NCI-H1092 treated with DMSO at 0.1 percent for 48 hours (cell line): ENCODE measurements around the gene FBLN1.
"Not testable (repeated sequence)": the region's sequence is repeated elsewhere in the genome, so short reads cannot be mapped to it uniquely, and the experiment has no call there.

Experiments
- DNase-seq: peaks from one replicate; lab custom pipeline; 2025; lab: John Stamatoyannopoulos, UW

The FBLN1 gene

GRCh38 chr22:45476814-45477213, 25.9 kb upstream of the FBLN1 start:
- no peak for DNase-seq

- no peak for DNase-seq
Measured at GRCh38 chr22:45477366-45478107, 25.1 kb upstream of the FBLN1 start.

- DNase-seq: no peak
Measured at GRCh38 chr22:45478108-45478771, 24.4 kb upstream of the FBLN1 start.

GRCh38 chr22:45480717-45481116, 22.0 kb upstream of the FBLN1 start:
- DNase-seq: no peak

GRCh38 chr22:45481661-45482060, 21.0 kb upstream of the FBLN1 start:
- no peak for DNase-seq

GRCh38 chr22:45482169-45482568, 20.5 kb upstream of the FBLN1 start:
- DNase-seq: no peak

- no peak for DNase-seq
Measured at GRCh38 chr22:45483319-45483718, 19.4 kb upstream of the FBLN1 start.

GRCh38 chr22:45483918-45484499, 18.7 kb upstream of the FBLN1 start:
- no peak for DNase-seq

- DNase-seq: no peak
Measured at GRCh38 chr22:45484742-45485141, 17.9 kb upstream of the FBLN1 start.

GRCh38 chr22:45485261-45485660, 17.4 kb upstream of the FBLN1 start:
- no peak for DNase-seq

GRCh38 chr22:45488764-45489370, 13.8 kb upstream of the FBLN1 start:
- DNase-seq: no peak

- no peak for DNase-seq
Measured at GRCh38 chr22:45490836-45491235, 11.8 kb upstream of the FBLN1 start.

GRCh38 chr22:45491841-45492240, 10.8 kb upstream of the FBLN1 start:
- DNase-seq: no peak

- DNase-seq: no peak
Measured at GRCh38 chr22:45493286-45493771, 9.4 kb upstream of the FBLN1 start.

- not testable (repeated sequence) for DNase-seq
Measured at GRCh38 chr22:45494306-45494705, 8.4 kb upstream of the FBLN1 start.

GRCh38 chr22:45495616-45496015, 7.1 kb upstream of the FBLN1 start:
- DNase-seq: not testable (repeated sequence)

- DNase-seq: no peak
Measured at GRCh38 chr22:45496451-45496941, 6.2 kb upstream of the FBLN1 start.

GRCh38 chr22:45497351-45498145, 5.1 kb upstream of the FBLN1 start:
- DNase-seq: no peak

- DNase-seq: no peak
Measured at GRCh38 chr22:45499746-45500145, 2.9 kb upstream of the FBLN1 start.

GRCh38 chr22:45503050-45503815, 550 bp downstream of the FBLN1 start:
- DNase-seq: no peak

GRCh38 chr22:45503816-45504372, 1.2 kb downstream of the FBLN1 start:
- no peak for DNase-seq
